AG10803 (cell line): Measurements from ENCODE around the gene RNU6-9.

ENCODE experiments used
- DNase-seq: peaks from one replicate; pipeline ENCODE4 v3.0.0; 2010; ENCODE audit warnings: low read depth
- H3K4me3 ChIP-seq: 2 replicates; pipeline ENCODE4 v1.5.1; 2011; ENCODE audit warnings: mild to moderate bottlenecking, low read length, control low read depth
- TF ChIP-seq, protein P1 (sequence below): conservative IDR thresholded peaks from 2 replicates; pipeline ENCODE4 v1.5.1; 2011; ENCODE audit warnings: mild to moderate bottlenecking, low read length, control low read depth, inconsistent platforms

The RNU6-9 gene

GRCh38 chr19:863315-863620, 30.0 kb upstream of the RNU6-9 start:
- no peak for DNase-seq
- H3K4me3 ChIP-seq = no peak overlapping the region
- TF ChIP-seq, protein P1, sequence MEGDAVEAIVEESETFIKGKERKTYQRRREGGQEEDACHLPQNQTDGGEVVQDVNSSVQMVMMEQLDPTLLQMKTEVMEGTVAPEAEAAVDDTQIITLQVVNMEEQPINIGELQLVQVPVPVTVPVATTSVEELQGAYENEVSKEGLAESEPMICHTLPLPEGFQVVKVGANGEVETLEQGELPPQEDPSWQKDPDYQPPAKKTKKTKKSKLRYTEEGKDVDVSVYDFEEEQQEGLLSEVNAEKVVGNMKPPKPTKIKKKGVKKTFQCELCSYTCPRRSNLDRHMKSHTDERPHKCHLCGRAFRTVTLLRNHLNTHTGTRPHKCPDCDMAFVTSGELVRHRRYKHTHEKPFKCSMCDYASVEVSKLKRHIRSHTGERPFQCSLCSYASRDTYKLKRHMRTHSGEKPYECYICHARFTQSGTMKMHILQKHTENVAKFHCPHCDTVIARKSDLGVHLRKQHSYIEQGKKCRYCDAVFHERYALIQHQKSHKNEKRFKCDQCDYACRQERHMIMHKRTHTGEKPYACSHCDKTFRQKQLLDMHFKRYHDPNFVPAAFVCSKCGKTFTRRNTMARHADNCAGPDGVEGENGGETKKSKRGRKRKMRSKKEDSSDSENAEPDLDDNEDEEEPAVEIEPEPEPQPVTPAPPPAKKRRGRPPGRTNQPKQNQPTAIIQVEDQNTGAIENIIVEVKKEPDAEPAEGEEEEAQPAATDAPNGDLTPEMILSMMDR = no peak

- TF ChIP-seq, protein P1 = no peak
- H3K4me3 ChIP-seq = no peak overlapping the region
- no peak for DNase-seq
Observed at GRCh38 chr19:866769-867300, 26.4 kb upstream of the RNU6-9 start.

DNA sequence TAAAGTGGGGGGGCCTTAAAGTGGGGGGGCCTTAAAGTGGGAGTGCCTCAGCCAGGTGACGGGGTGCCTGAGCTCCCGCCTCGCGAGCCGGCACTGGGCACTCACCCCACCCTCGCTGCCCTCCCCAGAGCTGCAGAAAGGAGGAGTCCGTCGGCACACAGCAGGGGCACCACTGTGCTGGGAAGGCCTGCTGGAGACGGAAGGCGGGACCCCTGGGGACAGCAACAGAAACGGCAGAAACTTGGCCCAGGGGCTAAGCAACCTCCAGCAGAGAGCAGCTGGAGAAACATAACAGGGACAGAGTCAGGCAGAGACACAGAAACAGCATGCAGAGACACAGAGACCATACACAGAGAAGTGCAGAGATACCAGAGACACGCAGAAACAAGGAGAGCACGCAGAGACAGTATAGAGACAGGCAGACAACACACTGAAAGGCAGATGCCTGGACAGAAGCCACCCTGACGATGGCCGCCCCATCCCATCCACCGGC, 25.9 kb upstream of the RNU6-9 start:
- H3K4me3 ChIP-seq = no peak overlapping the region
- no peak for DNase-seq
- TF ChIP-seq, protein P1 = no peak

DNA sequence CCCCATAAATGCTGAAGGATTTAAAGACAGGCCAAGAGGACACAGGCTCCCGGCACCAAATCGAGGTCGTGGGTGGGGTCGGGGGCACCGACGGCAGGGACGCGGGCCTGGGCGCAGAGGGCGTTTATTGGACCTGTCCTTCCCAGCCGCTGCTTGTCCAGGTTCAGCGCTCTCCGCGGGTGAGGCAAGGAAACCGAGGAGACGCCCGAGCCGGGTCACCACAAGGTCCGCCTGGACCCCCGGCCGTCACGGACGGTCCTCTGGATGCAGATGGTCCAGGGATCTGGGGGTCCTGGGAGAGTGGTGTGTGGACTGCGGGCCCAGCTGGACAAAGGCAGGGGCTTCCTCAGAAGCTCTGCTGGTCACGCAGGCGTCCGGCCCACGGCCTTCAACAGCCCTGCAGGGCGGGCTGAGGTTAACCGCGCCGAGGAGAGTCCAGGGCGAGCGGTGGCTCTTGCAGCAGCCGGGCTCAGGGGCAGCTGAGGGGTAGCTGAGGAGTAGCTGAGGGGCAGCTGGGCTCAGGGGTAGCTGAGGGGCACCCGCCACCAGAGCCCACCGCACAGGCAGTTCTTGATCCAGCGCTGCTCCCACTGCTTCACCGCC, 25.3 kb upstream of the RNU6-9 start:
- no peak for DNase-seq
- H3K4me3 ChIP-seq = no peak overlapping the region
- TF ChIP-seq, protein P1 = no peak

DNA sequence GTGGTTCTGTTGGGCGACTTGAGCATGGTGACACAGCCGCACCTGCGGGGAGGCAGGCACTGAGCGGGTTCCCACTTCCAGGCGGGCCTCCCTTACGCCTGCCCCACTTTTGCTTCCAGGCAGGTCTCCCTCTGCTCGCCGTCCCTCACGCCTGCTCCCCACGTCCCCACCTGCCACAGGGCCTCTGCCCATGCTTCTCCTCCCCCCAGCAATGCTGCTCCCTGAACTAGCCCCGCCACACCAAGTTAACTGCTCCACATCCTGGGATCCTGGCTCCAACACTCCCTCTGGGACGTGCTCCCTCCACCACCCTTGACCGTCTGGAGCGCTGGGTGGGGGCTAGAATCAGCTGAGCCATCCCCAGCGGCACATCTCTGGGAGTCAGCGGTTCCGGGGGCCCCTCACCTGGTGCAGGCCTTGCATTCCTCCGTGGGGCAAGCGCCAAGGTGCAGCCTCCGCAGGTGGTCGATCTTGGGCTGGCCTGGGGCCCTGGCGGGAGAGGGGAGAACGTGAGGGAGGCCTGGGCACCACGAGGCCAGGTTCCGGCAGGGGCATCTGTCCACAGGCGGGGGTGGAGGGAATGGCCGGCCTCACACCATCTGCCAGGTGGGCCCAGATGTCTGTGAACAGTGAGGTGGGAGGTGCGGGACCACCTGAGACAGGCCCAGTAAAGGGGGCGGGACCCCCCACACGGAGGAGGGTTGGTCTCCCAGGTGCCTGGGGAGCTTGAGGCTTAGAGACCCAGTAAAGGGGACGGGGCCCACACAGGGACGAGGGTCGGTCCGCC, 24.6 kb upstream of the RNU6-9 start:
- H3K4me3 ChIP-seq = no peak overlapping the region
- TF ChIP-seq, protein P1 = no peak
- DNase-seq = no peak

GRCh38 chr19:869245-870177, 23.8 kb upstream of the RNU6-9 start:
- peak; percentile 94 for DNase-seq
- TF ChIP-seq, protein P1 = no peak
- H3K4me3 ChIP-seq = no peak overlapping the region
